HT1080 (cell line): Measurements from ENCODE around the gene RAB4A. TPM values are rescaled to one million over a fixed set of nuclear protein-coding genes. Genes with fewer than 3 reads are reported as not detected.
"Not testable (repeated sequence)": the region's sequence is repeated elsewhere in the genome, so short reads cannot be mapped to it uniquely, and the experiment has no call there.

Source experiments
- DNase-seq: peaks from one replicate; pipeline ENCODE4 v3.0.0-alpha.2; 2015; ENCODE audit warnings: low read depth
- total RNA-seq: library from RNA; depleted of rRNA; stranded (reverse); fragments of >200 nt; shearing (Covaris generic); gene quantifications from 2 replicates; pipeline ENCODE4 v1.2.3, GENCODE V29; 2014

The RAB4A gene
- total RNA-seq, 1 experiment from 2014 or later = 51.5 TPM

DNA sequence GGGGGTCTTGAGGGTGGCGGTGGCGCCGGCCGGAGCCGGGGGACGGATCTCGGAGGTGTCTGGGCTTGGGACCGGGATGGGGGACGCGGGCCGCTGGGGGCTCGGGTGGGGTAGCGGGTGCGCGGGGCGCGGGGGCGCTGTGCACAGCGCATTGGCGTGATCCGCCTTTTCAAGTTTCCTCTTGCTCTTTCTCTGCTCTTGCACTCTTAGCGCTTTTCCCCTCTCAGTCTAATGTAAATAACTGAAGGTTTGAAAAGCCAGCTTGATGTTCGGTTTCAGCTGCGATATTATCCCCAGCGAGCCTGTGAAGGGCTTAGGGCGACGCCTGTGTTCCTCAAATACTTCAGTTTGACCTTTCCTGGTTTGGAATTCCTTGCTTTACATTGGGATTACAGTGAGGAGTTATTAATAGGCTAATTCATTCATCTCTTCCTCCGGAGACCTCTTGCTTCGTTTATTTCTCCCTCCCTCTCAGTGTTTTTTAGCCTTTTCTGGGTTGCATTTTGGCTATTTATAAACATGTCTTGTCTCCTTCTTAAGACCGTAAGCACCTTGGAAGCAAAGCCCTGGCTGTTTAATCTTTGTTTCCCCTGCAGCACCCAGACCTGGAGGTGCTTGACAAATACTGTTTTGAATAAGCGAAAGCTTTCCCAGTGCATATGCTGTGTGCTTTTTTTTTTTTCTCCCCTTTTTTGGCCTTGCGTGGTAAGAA, 693 bp downstream of the RAB4A start:
- no peak for DNase-seq

DNA sequence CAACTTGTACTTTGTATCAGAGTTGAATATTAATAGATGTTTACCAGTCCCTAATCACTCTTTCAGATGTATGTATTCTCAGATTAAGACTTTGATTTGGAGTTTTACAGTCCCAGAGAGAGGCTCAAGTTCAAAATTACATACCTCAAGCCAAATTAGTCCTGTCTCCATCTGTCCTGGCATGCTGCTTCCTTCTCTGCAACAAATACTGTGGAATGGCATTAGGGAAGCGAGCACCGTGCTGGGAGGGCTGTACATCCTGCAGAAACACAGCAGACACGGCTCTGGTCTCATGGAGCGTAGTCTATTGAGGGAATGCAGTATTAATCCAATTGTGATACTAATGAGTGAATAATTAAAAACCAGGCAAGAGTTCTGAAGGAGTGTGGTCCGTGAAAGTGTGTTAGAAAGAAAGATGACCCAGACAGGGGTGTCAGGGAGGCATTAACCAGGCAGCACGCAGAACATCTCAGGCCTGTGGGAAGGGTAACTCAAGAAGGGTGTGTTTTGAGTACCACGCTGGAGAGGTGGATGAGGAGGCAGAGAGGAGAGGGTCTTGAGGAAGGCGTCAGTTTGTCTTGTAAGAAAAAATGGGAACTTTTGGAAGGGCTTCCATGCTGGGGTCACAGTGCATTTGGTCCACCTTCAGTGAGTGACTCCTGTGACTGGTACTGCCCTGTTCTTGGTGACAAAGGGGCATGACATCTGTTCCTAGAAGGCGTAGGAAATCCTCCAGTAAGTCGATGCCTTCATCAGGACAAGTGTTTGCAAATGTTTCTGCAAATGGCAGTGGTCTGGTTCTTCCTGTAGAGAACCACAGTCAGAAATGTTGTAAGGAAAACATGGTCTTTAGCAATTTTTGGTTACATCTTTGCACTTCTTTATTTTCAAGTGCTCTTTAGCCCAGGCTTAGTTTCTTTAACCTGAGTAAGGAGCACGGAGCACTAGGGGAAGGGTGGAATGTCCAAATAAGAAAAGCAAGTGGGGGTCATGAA, 1.6 kb downstream of the RAB4A start:
- DNase-seq = no peak

DNA sequence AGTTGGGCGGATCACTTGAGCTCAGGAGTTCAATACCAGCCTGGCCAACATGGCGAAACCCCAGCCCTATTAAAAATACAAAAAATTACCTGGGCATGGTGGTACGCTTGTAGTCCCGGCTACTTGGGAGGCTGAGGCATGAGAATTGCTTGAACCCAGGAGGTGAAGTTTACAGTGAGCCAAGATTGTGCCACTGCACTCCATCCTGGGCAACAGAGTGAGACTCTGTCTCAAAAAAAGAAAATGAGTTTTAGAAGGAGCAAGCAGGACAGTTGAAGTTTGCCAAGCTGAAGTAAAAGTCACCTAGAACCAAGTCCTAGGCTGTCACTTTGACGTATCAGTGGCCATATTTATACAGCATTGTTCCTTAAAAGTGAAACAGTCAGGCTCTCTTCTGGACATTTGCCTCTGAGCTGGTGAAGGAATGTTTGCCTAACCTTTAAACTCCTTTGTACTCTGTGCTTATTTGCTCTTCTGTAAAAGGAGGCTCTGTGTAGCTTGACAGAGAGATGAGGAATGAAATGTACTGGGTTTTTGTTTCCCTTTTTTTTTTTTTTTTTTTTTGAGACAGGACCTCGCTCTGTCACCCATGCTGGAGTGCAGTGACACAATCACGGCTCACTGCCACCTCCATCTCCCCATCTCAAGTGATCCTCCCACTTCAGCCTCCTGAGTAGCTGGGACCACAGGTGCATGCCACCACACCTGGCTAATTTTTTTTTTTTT, 2.8 kb downstream of the RAB4A start:
- DNase-seq = no peak

DNA sequence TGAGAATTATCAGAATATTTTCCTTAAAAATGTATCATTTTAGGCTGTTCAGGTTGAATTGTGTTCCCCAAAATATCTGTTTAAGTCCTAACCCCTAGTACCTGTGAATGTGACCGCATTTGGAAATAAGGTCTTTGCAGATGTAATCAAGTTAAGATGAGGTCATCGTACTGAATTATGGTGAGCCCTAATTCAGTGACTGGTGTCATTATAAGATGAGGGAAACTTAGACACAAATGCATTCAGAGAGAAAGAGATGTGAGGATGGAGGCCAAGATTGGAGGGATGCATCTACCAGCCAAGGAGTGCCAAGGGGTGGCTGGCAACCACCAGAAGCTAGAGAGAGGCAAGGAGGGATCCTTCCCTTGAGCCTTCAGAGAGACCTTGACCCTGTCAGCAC, 4.1 kb downstream of the RAB4A start:
- no peak for DNase-seq

DNA sequence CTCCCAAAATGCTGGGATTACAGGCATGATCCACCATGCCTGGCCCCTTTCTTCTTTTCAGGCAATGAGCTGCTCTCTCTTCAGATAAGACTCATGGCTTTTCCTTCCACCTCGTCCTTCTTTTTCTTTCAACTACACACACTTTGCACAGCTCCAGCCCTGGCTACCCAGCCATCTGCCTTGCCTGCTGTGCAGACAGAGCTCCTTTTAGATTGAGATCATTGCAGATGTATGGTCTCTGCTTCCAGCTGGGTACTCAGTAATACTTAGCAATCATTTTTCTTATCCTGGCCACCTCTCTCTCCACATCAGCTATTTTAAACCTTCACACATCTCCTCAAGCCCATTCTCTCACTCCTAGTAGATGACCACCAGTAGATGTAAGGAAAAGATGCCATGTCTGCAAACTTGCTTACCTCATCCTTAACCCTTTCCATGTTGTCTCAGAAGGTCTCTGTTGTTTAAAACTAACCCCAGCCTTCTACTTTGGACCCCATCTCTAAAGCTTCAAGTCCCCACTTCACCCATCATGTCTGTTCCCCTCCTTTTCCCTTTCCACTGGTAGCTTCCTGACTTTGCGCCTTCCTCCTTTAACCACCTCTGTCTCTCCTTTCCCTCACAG, 7.3 kb downstream of the RAB4A start:
- no peak for DNase-seq

DNA sequence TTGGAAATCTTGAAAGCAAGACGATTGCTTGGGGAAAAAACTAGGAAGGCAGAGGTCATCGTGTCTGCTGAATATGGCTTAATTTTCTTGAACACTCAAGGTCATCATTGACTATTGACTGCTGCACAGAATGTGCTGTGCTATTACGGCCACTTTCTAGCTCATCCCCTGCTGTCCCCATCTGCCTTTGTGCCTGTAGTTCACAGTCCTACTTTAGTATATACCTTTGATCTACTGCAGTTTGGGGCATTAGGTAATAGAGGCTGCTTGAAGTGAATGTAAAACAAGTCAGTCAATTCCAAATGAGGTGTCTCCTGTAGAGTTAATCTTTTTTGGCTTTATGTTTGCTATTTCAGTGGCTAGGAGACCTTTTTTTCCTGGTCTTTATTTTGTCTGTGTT, 8.3 kb downstream of the RAB4A start:
- no peak for DNase-seq

DNA sequence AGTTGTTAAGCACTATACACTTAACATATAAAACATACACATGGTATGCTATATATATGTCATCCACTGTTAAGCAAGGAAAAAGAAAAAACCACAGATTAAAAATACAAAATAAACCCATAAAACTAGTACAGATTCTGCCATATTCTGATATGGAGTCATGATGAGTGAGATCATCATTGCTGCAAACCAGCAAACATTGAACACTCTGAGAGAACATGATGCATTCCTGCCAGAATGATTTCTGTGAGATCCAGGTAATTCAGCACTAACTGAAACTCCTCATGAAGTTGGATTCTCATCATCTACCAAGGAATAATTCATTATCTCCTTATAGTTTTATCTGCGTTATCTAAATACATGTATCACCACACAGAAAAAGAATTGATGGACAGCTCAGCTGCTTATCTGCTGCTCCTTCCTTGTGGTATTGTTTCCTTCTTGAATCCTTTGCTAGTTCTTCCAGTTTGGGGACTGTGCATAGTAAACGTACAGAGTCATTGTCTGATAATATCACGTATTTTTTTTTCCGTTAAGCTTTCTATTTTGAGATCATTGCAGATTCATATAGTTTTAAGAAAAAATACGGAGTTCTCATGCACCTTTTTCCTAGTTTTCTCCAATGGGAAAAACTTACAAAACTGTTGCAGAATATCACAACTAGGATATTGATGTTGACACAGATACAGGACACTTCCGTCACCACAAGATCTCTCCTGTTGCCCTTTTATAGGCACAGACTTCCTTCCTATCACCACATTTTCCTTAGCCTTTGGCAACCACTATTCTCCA, 9.3 kb downstream of the RAB4A start:
- DNase-seq = no peak

DNA sequence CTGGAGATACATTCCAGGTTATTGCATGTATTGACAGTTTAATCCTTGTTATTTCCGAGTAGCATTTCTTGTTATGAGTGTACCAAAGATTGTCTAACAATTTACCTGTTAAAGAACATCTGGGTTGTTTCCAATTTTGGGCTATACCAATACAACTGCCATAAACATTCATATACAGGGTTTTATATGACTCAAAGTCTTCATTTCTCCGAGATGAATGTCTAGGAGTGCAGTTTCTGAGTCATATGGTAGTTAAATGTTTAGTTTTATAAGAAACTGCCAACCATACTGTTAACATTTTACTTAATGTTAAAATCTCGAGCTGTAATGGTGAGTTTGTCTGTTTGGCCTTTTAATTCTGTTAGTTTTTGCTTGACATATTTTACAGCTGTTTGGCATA, 10.0 kb downstream of the RAB4A start:
- DNase-seq = no peak

DNA sequence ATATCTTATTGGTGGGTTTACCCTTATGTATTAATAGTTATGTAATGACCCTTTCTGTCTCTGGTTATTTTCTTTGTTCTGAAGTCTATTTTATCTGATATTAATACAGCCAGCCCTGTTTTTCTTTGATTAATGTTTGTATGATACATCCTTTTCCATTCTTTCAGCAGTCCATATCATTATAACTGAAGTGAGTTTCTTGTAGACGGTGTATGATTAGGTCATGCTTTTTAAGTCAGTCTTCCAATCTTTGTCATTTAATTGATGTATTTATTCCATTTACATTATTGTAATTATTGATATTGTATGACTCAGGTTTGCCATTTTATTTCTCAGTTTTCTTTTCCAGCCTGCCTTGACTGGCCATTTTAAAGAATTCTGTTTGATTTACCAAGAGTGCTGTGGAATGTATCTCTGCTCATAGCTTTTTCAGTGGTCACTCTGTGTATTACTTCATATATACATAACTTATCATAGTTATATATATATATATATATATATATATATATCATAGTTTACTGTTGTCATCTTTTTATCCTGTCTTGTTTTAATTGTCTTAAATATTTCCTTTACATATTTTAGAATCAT, 10.5 kb downstream of the RAB4A start:
- no peak for DNase-seq

DNA sequence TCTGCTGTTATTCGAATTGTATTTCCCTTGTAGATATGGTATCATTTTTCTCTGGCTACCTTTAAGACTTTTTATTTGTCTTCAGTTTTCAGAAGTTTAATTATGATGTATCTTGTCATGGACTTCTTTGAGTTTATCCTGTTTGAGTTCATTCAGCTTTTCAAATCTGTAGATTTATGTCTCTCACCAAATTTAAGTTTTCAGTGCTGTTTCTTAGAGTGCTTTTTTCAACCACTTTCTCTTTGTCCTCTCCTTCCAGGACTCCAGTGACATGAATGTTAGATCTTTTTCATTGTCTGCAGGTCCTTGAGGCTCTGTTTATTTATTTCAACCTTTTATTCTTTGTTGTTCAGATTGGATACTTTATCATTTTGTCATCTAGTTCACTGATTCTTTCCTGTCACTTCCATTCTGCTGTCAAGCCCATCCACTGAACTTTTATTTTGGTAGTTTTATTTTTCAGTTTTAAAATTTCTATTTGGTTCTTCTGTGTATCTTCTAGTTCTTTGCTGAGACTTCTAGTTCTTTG, 11.4 kb downstream of the RAB4A start:
- DNase-seq = no peak

DNA sequence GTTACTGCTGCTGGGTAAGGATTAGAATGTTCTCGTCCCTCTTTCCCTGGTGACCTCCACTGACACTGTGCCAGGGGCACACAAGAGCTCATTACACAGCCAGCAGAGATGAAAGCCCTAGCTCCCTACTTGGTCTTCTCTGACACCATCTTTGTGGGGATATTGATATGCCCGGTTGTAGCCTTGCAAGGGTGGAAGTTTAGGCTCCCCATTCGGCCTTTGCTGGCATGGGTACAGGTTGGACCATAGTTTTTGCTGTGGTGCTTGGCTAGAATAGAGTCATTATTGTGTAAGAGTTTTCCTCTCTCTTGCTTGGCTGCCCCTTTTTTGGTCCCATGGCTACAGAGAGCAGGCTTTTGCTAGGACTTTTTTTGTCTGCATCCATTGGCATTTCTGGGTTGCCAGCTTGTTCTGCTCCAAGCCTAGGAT, 12.3 kb downstream of the RAB4A start:
- no peak for DNase-seq

DNA sequence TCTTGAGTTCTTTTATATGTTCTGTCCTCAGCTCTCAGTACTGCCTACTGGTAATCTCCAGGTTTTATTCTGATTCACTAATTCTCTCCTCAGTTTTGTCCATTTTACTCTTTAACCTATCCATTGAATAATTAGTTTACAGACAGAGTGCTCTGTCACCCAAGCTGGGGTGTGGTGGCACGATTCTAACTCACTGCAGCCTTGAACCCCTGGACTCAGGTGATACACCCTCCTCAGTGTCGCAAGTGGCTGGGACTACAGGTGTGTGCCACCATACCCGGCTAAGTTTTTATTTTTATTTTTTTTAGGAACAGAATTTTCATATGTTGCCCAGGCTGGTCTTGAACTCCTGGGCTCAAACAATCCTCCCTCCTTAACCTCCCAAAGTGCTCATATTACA, 14.0 kb downstream of the RAB4A start:
- no peak for DNase-seq

DNA sequence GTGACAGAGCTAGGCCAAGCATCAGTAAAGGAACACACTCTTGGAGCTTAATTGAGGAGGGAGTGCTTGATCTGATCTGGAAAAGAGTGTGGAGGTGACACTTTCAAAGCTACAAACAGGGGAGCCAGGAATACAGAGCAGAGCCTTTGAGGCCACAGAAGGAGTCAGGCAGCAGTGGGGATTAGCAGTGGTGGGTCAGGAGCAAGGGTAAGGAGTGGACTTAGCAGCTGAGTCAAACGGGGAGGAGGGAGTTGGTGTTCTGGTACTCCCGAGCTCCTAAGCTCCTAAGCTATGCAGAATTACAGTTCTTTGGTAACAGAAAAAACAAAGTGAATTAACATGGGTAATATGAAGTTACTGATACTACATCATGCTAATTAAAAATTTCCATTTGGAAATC, 14.5 kb downstream of the RAB4A start:
- no peak for DNase-seq

DNA sequence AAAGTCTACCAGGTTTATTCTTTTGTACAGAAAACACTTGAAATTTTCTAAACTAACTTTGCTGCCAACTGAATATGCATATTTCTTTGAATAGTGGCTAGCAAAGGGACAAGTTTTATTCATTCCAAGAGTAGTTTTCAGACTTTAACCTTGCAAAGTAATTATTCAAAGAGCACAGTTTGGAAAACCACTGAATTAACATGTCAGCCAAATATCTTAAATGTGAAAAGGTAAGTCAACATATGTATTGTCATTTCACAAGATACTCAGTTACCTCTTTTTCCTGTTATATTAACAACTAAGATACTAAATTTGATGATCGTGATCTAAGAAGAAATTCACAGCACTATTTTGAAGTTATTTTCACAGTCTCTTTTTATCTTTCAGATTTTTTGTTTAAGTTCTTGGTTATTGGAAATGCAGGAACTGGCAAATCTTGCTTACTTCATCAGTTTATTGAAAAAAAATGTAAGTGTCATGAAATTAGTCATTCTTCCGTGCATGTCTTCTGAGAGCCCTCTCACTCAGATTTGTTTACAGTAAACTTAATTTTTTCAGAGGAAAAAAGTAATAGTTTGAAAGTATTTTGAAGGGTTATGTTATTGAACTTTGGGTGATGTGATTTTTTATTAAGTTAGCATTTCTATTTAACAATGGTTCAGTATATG, 15.3 kb downstream of the RAB4A start:
- DNase-seq = no peak

DNA sequence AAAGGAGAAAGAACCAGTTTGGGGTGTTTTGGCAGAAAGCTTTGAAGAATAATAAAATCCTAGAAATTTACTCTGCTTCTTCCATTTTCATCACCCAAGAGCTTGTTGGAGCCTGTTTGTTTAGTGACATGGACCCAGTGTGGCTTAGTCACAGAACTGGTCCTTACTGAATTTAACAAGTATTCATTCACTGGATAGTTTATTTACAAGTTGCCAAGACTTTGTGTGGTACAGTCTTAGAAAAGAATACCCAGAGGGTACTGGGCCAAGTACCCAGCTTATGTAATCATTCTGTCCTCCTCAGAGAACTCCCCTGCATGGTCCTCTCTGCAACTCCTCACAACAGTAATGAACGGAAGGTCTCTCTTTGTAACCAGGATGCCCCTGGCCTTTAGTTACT, 16.4 kb downstream of the RAB4A start:
- no peak for DNase-seq

DNA sequence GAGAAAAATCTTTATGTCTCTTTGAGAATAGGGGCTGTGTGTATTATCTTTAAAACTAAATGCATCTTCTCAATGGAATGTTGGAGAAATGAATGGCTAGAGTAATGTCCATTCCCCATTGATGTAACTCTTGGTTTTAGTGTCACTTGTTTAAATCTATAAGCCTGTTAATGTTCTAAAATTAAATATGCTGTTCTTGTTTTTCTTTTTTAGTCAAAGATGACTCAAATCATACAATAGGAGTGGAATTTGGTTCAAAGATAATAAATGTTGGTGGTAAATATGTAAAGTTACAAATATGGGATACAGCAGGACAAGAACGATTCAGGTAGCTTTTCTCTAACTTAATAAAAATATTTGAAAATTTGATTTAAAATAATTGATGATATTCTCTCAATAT, 17.6 kb downstream of the RAB4A start:
- no peak for DNase-seq

DNA sequence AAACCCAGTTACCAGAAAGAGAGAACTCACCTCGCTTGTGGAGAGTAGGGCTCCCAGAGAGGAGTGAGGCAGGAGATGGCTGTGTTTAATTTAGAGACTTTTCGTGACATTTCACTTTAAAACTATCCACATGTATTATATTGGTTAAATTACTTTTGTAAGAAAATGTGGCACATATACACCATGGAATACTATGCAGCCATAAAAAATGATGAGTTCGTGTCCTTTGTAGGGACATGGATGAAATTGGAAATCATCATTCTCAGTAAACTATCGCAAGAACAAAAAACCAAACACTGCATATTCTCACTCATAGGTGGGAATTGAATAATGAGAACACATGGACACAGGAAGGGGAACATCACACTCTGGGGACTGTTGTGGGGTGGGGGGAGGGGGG, 20.8 kb downstream of the RAB4A start:
- not testable (repeated sequence) for DNase-seq

DNA sequence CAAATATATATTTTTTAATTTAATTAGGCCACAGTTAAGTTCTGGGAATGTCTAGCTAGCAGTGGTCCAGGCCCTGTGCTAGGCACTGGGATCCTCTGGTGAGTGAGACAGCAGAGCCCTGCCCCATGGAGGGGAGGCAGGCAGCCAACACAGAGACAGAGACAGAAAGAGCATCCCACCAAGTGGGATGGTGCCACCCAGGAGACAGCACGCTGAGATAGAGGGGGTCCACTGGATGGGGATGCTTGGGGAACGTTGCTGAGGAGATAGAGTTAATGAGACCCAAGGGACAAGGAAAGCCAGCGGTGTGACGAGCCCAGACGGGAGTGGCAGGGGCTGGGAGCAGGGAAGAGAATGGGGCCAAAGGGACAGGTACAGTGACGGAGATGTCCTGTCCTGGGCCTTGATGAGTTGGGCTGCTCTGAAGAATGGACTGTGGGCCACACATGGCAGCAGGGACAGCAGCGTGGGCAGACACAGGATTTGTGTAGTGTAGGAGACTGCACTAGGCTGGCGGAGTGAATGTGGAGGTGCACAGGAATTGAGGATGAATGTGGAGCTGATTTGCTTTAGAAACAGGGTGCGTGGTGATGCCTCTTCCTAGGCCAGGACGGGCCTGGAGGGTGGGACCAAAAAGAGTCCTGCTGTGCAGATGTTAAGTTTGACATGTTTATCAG, 22.8 kb downstream of the RAB4A start:
- no peak for DNase-seq

DNA sequence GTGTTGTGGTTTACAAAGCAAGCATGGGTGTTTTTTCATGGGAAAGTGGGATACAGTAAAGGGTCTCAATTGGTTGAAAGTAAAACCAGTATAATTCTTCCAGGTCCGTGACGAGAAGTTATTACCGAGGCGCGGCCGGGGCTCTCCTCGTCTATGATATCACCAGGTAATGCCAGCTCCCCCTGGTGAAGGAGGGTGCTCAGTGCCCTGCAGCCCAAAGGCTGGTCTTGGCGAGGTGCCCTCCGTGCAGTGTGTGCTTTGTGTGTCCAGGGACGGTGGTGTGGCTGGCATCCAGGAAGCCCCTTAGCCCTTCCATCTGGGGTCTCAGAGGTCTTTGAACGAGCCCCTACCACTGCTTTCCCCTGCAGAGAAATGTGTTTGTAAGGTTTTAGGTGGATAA, 24.8 kb downstream of the RAB4A start:
- DNase-seq = no peak
